ENCODE results near the gene CLEC10A. TPM values are rescaled to one million over a fixed set of nuclear protein-coding genes. Genes with fewer than 3 reads are reported as not detected.
"Not testable (repeated sequence)": the region's sequence is repeated elsewhere in the genome, so short reads cannot be mapped to it uniquely, and the experiment has no call there.

CLEC10A gene
- total and polyA plus RNA-seq, 2 donors (not counting 3 experiments of a cell fraction or from before 2014, with no cell fraction given), result 0.14 TPM; not detected in 1

- POLR2A ChIA-PET, result no interaction called here
- peaks cover 27% of the 10 kb centered on the region for H3K4me1 ChIP-seq (ENCODE audit: control insufficient read depth, extremely low read depth, insufficient read depth, low read length)
- no peaks in the 10 kb centered on the region for H4K20me1 ChIP-seq (replicated peaks; ENCODE audit: control insufficient read depth, extremely low read depth, insufficient read depth, low read length)
- no peak overlapping the region for H3K4me3 ChIP-seq (replicated peaks in 1 of 3; ENCODE audit: insufficient read depth in 1 of 3, low read depth in 1 of 3, low read length in 3 of 3)
- H3K27ac ChIP-seq (ENCODE audit: insufficient read depth, low read depth, low read length), result no peak overlapping the region
- no peaks in the 10 kb centered on the region for H3K9me3 ChIP-seq (replicated peaks; ENCODE audit: control insufficient read depth, insufficient read depth, low read length)
- no peaks in the 10 kb centered on the region for H3K27me3 ChIP-seq (ENCODE audit: control insufficient read depth in 2 of 2, insufficient read depth in 2 of 2, low read length in 2 of 2)
- TF ChIP-seq POLR2AphosphoS5 (IDR thresholded peaks at IDR 0.05; ENCODE audit: insufficient read depth, low read depth, low read length), result no peak
- no peak for TF ChIP-seq EZH2 (IDR thresholded peaks at IDR 0.05; ENCODE audit: borderline replicate concordance, low read depth, low read length, severe bottlenecking)
- no peak for TF ChIP-seq MYC (IDR thresholded peaks at IDR 0.05; ENCODE audit: low read depth, low read length)
- TF ChIP-seq POLR2A (IDR thresholded peaks at IDR 0.05; ENCODE audit: low read depth, low read length), result no peak
- TF ChIP-seq, protein P1, sequence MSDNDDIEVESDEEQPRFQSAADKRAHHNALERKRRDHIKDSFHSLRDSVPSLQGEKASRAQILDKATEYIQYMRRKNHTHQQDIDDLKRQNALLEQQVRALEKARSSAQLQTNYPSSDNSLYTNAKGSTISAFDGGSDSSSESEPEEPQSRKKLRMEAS (IDR thresholded peaks at IDR 0.05; ENCODE audit: insufficient read depth, insufficient read length), result no peak
- TF ChIP-seq, protein P2, sequence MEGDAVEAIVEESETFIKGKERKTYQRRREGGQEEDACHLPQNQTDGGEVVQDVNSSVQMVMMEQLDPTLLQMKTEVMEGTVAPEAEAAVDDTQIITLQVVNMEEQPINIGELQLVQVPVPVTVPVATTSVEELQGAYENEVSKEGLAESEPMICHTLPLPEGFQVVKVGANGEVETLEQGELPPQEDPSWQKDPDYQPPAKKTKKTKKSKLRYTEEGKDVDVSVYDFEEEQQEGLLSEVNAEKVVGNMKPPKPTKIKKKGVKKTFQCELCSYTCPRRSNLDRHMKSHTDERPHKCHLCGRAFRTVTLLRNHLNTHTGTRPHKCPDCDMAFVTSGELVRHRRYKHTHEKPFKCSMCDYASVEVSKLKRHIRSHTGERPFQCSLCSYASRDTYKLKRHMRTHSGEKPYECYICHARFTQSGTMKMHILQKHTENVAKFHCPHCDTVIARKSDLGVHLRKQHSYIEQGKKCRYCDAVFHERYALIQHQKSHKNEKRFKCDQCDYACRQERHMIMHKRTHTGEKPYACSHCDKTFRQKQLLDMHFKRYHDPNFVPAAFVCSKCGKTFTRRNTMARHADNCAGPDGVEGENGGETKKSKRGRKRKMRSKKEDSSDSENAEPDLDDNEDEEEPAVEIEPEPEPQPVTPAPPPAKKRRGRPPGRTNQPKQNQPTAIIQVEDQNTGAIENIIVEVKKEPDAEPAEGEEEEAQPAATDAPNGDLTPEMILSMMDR (IDR thresholded peaks at IDR 0.05; ENCODE audit: extremely low read depth in 1 of 2, insufficient read depth in 1 of 2, low read depth in 1 of 2, low read length in 2 of 2), result no peak
- no peak for TF ChIP-seq FOS (IDR thresholded peaks at IDR 0.05; ENCODE audit: borderline replicate concordance, insufficient read depth, low read length)
- no peak for TF ChIP-seq GATA2 (IDR thresholded peaks at IDR 0.05; ENCODE audit: insufficient read depth, insufficient read length, low read depth, low read length)
- no peak for TF ChIP-seq JUN (IDR thresholded peaks at IDR 0.05; ENCODE audit: borderline replicate concordance, insufficient read depth, insufficient read length, low read depth)
- CTCF ChIA-PET, result interaction anchor here (1.0 to 5.9 kb wide), 6 partner anchors 89 to 249 kb away, joined by 3 to 223 read pairs (median 16); no protein-coding TSS in a partner anchor
- H3K79me2 ChIP-seq (ENCODE audit: control insufficient read depth, insufficient read depth, low read length), result no peaks in the 10 kb centered on the region
- FAIRE-seq (no peak), DNase-seq (ENCODE audit: low read depth, low spot score) (no peak)
- no peak overlapping the region for H3K9ac ChIP-seq (replicated peaks; ENCODE audit: extremely low read depth, insufficient read depth, low read length)
- H2AFZ ChIP-seq (ENCODE audit: low read depth, low read length), result no peak overlapping the region
- H3K9me1 ChIP-seq (replicated peaks; ENCODE audit: control insufficient read depth, extremely low read depth, insufficient read depth, low read length), result no peaks in the 10 kb centered on the region
- intact Hi-C loops (cut with micrococcal nuclease) (no loop called here), dilution Hi-C loops (cut with MboI; ENCODE audit: extremely low pct_ligation_motif_present, low sequenced_read_pairs) (no loop called here)
- no TSS peak for BruUV-seq (replicated peaks)
- H3K4me2 ChIP-seq (ENCODE audit: insufficient read depth, low read length), result no peak overlapping the region
- H3K36me3 ChIP-seq (ENCODE audit: control insufficient read depth in 2 of 2, extremely low read depth in 1 of 2, insufficient read depth in 2 of 2, low read length in 2 of 2), result no peaks in the 10 kb centered on the region
Measured at GRCh38 chr17:7047566-7047965, 32.5 kb downstream of the CLEC10A start.

- ChIA-PET POLR2A (interaction anchor here (0.7 to 1.0 kb wide), 2 partner anchors 14 to 23 kb away, joined by 3 read pairs; no protein-coding TSS in a partner anchor), CTCF (interaction anchor here (0.8 to 5.9 kb wide), 30 partner anchors 8 to 514 kb away, joined by 3 to 223 read pairs (median 8); partner anchors contain the start of genes ACADVL, ASGR1, DLG4 and GABARAP)
- BruUV-seq (replicated peaks); H4K20me1 ChIP-seq (replicated peaks; ENCODE audit: control insufficient read depth, extremely low read depth, insufficient read depth, low read length); FAIRE-seq; H3K4me3 ChIP-seq (replicated peaks in 1 of 3; ENCODE audit: insufficient read depth in 1 of 3, low read depth in 1 of 3, low read length in 3 of 3); H3K27ac ChIP-seq (ENCODE audit: insufficient read depth, low read depth, low read length); H3K36me3 ChIP-seq (ENCODE audit: control insufficient read depth in 2 of 2, extremely low read depth in 1 of 2, insufficient read depth in 2 of 2, low read length in 2 of 2); H3K27me3 ChIP-seq (ENCODE audit: control insufficient read depth in 2 of 2, insufficient read depth in 2 of 2, low read length in 2 of 2); DNase-seq (ENCODE audit: low read depth, low spot score); H3K79me2 ChIP-seq (ENCODE audit: control insufficient read depth, insufficient read depth, low read length); H3K4me2 ChIP-seq (ENCODE audit: insufficient read depth, low read length); H3K9ac ChIP-seq (replicated peaks; ENCODE audit: extremely low read depth, insufficient read depth, low read length); H3K9me3 ChIP-seq (replicated peaks; ENCODE audit: control insufficient read depth, insufficient read depth, low read length); dilution Hi-C loops (cut with MboI; ENCODE audit: extremely low pct_ligation_motif_present, low sequenced_read_pairs); H3K9me1 ChIP-seq (replicated peaks; ENCODE audit: control insufficient read depth, extremely low read depth, insufficient read depth, low read length): not testable (repeated sequence)
- Histone ChIP-seq H3K4me1 (ENCODE audit: control insufficient read depth, extremely low read depth, insufficient read depth, low read length) (peaks cover 27% of the 10 kb centered on the region), H2AFZ (ENCODE audit: low read depth, low read length) (peak overlapping the region; percentile 31)
- intact Hi-C loops (cut with micrococcal nuclease), result loop anchor here (1.0 kb wide), 2 partner anchors 89 to 130 kb away; no protein-coding TSS in a partner anchor
Measured at GRCh38 chr17:7046725-7047397, 33.2 kb downstream of the CLEC10A start.

Measured in endothelial cell of umbilical vein (primary cell).